Endothelial cell (in vitro differentiated cells): ENCODE measurements around the gene TRPM3. TPM values are rescaled to one million over a fixed set of nuclear protein-coding genes. Genes with fewer than 3 reads are reported as not detected.

ENCODE experiments used
- DNase-seq: peaks from one replicate; pipeline ENCODE4 v3.0.0; 2021; ENCODE audit warnings: low spot score
- H3K27ac Mint-ChIP-seq: one replicate; pipeline ENCODE4 v1.8.0; 2021; ENCODE audit warnings: mixed read lengths, inconsistent platforms; ENCODE audit not compliant: unreplicated experiment
- H3K27me3 Mint-ChIP-seq: one replicate; pipeline ENCODE4 v1.8.0; 2021; ENCODE audit warnings: mild to moderate bottlenecking, moderate library complexity, mixed read lengths, inconsistent platforms; ENCODE audit not compliant: unreplicated experiment
- H3K36me3 Mint-ChIP-seq: one replicate; pipeline ENCODE4 v1.8.0; 2021; ENCODE audit warnings: mild to moderate bottlenecking, low read depth, mixed read lengths, inconsistent platforms; ENCODE audit not compliant: unreplicated experiment
- H3K4me1 Mint-ChIP-seq: one replicate; pipeline ENCODE4 v1.8.0; 2021; ENCODE audit warnings: mild to moderate bottlenecking, mixed read lengths, inconsistent platforms; ENCODE audit not compliant: unreplicated experiment
- H3K4me3 Mint-ChIP-seq: one replicate; pipeline ENCODE4 v1.8.0; 2021; ENCODE audit warnings: mild to moderate bottlenecking, mixed read lengths, inconsistent platforms; ENCODE audit not compliant: unreplicated experiment
- H3K9me3 Mint-ChIP-seq: one replicate; pipeline ENCODE4 v1.8.0; 2021; ENCODE audit warnings: mixed read lengths, inconsistent platforms; ENCODE audit not compliant: unreplicated experiment
- total RNA-seq: library from RNA; stranded (reverse); fragmentation: NEBNext Ultra II Directional; extraction: Animal tissue kit (Norgen Biotek cat#: 25700); gene quantifications from one replicate; pipeline ENCODE4 v1.2.1, GENCODE V29; 2021; ENCODE audit not compliant: unreplicated experiment
- TF ChIP-seq, protein P1 (sequence below): fragments of 200-600 bp; sonication (generic); IDR thresholded peaks from one replicate; pipeline ENCODE4 v1.5.0; 2021; ENCODE audit warnings: antibody characterized with exemption; ENCODE audit not compliant: unreplicated experiment

TRPM3 gene
- total RNA-seq, 1 donor from 2014 or later = 0.54 TPM

DNA sequence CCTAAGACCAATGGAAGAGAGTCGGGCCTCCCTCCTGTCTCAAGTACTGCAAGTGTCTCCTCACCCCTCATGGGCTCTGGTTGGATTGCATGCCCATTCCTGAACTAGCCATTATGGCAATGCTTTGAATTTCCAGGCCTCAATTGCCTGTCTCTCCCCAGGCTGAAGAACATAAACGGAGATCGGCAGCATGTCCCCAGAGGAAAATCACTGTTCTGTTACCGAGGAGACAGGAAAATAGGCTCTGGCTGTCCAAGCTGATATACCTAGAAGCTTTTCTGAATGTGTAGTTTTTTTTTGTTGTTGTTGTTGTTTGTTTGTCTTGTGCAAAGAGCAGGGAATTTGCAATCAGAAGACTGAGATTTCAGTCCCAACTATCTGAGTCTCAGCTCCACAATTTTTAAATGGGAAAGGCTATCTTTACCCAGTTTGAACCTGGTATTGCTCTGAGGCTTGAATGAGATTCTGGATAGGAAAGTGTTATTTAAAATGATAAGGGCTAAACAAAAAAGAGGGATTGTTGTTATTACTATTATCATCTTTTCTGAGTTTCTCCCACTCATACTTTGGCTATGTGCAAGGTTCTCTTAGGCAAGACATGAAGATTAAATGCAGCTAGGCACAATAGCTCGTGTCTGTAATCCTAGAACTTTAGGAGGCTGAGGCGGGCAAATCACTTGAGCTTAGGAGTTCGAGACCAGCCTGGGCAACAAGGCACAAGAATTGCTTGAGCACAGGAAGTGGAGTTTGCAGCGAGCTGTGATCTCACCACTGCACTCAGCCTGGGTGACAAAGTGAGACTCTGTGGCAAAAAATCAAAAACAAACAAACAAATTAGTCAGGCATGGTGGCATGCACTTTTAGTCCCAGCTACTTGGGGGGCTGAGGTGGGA is 629.7 kb downstream of the TRPM3 start:
- Mint-ChIP-seq H3K27ac (no peak overlapping the region), H3K27me3 (peaks cover 5% of the 10 kb centered on the region), H3K36me3 (no peaks in the 10 kb centered on the region), H3K4me3 (no peak overlapping the region), H3K9me3 (no peaks in the 10 kb centered on the region), H3K4me1 (peaks cover 43% of the 10 kb centered on the region)
- TF ChIP-seq, protein P1, sequence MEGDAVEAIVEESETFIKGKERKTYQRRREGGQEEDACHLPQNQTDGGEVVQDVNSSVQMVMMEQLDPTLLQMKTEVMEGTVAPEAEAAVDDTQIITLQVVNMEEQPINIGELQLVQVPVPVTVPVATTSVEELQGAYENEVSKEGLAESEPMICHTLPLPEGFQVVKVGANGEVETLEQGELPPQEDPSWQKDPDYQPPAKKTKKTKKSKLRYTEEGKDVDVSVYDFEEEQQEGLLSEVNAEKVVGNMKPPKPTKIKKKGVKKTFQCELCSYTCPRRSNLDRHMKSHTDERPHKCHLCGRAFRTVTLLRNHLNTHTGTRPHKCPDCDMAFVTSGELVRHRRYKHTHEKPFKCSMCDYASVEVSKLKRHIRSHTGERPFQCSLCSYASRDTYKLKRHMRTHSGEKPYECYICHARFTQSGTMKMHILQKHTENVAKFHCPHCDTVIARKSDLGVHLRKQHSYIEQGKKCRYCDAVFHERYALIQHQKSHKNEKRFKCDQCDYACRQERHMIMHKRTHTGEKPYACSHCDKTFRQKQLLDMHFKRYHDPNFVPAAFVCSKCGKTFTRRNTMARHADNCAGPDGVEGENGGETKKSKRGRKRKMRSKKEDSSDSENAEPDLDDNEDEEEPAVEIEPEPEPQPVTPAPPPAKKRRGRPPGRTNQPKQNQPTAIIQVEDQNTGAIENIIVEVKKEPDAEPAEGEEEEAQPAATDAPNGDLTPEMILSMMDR = no peak
- DNase-seq = no peak

DNA sequence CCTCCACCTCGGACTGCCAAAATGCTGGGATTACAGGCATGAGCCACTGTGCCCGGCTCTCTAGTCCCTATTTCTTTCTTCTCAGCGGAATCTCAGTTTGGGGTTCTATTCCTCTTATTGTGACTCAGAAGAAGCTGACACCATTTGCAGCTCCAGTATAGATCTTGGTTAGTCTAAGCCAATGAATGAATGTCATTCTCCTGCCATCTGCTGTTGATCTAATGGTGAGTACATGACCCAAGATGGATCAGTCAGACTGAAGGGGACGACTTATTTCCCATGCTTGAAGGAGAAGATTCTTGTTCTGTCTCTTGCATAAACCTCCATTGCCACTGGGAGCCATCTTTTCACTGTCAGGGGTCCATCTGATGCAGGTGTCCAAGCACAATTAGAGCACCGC is 630.9 kb downstream of the TRPM3 start:
- no peak for DNase-seq
- peaks cover 39% of the 10 kb centered on the region for H3K4me1 Mint-ChIP-seq
- H3K27me3 Mint-ChIP-seq = peaks cover 5% of the 10 kb centered on the region
- no peaks in the 10 kb centered on the region for H3K9me3 Mint-ChIP-seq
- no peak overlapping the region for H3K27ac Mint-ChIP-seq
- TF ChIP-seq, protein P1 = no peak
- H3K36me3 Mint-ChIP-seq = peaks cover 5% of the 10 kb centered on the region
- no peak overlapping the region for H3K4me3 Mint-ChIP-seq

DNA sequence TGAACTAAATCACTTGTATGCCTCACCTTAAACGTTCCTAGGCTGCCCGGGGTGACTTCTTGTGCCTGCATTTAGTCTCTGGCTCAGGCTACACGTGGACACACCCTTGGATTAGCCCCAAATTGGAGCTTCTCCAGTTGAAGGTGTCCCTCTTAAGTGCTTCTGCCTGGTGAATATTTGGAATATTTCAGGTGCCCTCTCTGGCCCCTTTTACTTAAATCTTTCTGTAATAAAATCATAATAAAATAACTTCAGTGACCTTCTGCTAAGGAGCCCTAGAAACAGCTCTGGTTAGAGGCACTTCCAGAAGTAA is 632.7 kb downstream of the TRPM3 start:
- H3K27ac Mint-ChIP-seq = no peak overlapping the region
- peaks cover 27% of the 10 kb centered on the region for H3K4me1 Mint-ChIP-seq

DNA sequence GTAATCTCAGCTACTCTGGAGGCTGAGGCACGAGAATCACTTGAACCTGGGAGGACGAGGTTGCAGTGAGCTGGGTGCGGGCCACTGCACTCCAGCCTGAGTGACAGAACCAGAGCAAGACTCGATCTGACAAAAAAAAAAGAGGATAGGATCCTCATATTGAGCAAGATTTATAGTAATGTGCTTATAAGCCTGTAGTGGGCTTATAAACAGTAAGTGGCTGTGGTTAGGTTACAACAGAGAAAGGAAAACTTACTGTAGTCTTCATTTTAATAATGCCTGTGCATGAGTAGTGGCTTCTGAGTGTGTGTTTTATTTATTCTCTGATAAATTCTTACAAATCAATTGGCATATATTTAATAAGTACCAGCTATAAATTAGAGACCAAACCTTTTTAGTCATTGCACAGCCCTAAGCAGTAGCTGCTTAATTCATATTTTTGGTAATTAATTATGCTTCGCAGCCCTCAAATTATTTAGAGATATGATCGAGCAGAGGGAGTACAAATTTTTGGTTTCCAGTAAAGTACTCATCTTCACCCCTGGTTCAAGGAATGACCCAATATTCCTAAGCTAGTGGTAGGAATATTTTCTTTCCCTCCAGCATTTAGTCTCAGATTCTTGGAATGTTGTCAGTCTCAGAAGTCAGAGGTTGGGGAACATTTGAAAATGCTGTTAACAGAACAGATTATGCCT is 633.2 kb downstream of the TRPM3 start:
- no peak for DNase-seq
- peaks cover 5% of the 10 kb centered on the region for H3K36me3 Mint-ChIP-seq
- peaks cover 4% of the 10 kb centered on the region for H3K27me3 Mint-ChIP-seq
- no peak overlapping the region for H3K27ac Mint-ChIP-seq
- no peaks in the 10 kb centered on the region for H3K9me3 Mint-ChIP-seq
- TF ChIP-seq, protein P1 = no peak
- H3K4me3 Mint-ChIP-seq = no peak overlapping the region
- peaks cover 25% of the 10 kb centered on the region for H3K4me1 Mint-ChIP-seq

More for the DNA sequence above, 632.7 kb downstream of the TRPM3 start:
- Mint-ChIP-seq H3K36me3 (peaks cover 5% of the 10 kb centered on the region), H3K27me3 (peaks cover 4% of the 10 kb centered on the region), H3K4me3 (no peak overlapping the region), H3K9me3 (no peaks in the 10 kb centered on the region)
- TF ChIP-seq, protein P1 = no peak
- DNase-seq = no peak

DNA sequence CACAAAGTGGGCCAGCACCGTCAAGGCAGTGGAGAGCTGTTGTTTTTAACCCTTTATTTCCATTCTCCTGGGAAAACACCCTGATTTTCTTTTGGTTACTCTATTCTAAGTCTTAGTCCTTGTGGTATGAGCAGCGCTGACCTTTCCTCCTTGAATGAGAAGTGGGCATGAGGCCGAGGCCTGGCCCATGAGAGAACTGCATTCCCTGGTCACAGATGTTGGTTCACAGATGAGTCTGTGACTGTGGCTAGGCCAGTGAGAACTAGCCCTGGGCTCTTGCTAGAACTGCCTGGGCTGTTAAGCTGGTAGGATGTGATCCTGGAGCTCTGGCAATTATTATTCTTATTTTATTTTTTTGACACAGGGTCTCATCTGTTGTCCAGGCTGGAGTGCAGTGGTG is 635.3 kb downstream of the TRPM3 start:
- Mint-ChIP-seq H3K27me3 (peaks cover 2% of the 10 kb centered on the region), H3K36me3 (peaks cover 5% of the 10 kb centered on the region), H3K9me3 (no peaks in the 10 kb centered on the region), H3K27ac (no peak overlapping the region), H3K4me1 (peaks cover 10% of the 10 kb centered on the region), H3K4me3 (no peak overlapping the region)
- no peak for DNase-seq
- TF ChIP-seq, protein P1 = no peak
